Ovary (tissue), 3 donors: ENCODE results near the gene KAT8.

Experiments
- CTCF ChIP-seq, 3 donors: fragments of 450-650 bp in 2 of 3; fragments of 200-600 bp in 1 of 3; IDR thresholded peaks; one replicate each; pipeline versions ENCODE4 v1.5.1 to v1.8.0; 2016 to 2022; ENCODE audit warnings: antibody characterized with exemption in 3 of 3, mild to moderate bottlenecking in 1 of 3
- EP300 ChIP-seq: sonication (generic); formaldehyde crosslinking; IDR thresholded peaks from one replicate; pipeline ENCODE4 v1.6.1; 2017; ENCODE audit warnings: antibody characterized with exemption
- donor health status: DM: no; HTN: no; CAD: no.

DNA sequence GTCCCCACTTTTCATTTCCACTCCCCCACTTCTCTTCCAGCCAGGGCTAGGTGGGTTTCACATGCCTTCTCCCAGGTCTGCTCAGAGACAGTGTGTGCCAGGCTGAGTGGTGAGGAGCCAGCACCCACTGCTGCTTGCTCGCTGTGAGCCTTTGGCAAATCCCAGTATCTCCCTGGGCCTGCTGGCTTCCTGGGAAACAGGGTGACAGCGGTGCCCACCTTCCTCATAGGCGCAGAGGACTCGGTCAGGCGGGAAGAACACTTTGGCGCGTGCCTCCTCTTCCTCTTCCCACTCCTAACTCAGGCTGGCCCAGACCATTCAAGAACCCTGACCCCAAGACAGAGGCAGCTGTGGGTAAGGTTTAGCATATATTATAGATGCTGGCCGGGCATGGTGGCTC lies 28.3 kb upstream of the KAT8 start:
- TF ChIP-seq CTCF (IDR thresholded peaks at IDR 0.05) (no peak), EP300 (no peak)
